SU-DHL-6 (cell line): ENCODE data around the gene TBRG4.

Experiments
- H2AFZ ChIP-seq: fragments of 200-600 bp; sonication (generic); 2 replicates; pipeline ENCODE4 v1.6.1; 2014; ENCODE audit warnings: low read depth, mild to moderate bottlenecking, moderate library complexity, mixed read lengths, antibody characterized with exemption, low read length; ENCODE audit not compliant: severe bottlenecking
- H3F3A ChIP-seq: fragments of 200-600 bp; shearing (Covaris generic); 2 replicates; pipeline ENCODE4 v1.6.0; 2016; ENCODE audit warnings: antibody characterized with exemption, mild to moderate bottlenecking; ENCODE audit not compliant: insufficient read depth
- H3K27ac ChIP-seq: fragments of 200-600 bp; sonication (generic); 2 replicates; pipeline ENCODE4 v1.5.1; 2016; ENCODE audit warnings: low read depth, mild to moderate bottlenecking, low read length, moderate library complexity, mixed read lengths
- H3K27me3 ChIP-seq: fragments of 200-600 bp; sonication (generic), shearing (Covaris generic); 2 replicates; pipeline ENCODE4 v1.6.0; 2014; ENCODE audit warnings: mild to moderate bottlenecking, low read length
- H3K36me3 ChIP-seq: fragments of 200-600 bp; sonication (generic); 2 replicates; pipeline ENCODE4 v1.6.1; 2014; ENCODE audit warnings: mild to moderate bottlenecking, low read length, mixed read lengths
- H3K4me2 ChIP-seq: fragments of 300-600, 200-600 bp; shearing (Covaris generic), sonication (generic); 2 replicates; pipeline ENCODE4 v1.6.0; 2014; ENCODE audit warnings: low read length, low read depth, mild to moderate bottlenecking; ENCODE audit not compliant: poor library complexity, severe bottlenecking
- H3K4me3 ChIP-seq: fragments of 200-600 bp; sonication (generic); 2 replicates; pipeline ENCODE4 v1.5.1; 2014; ENCODE audit warnings: antibody characterized with exemption, low read length, mild to moderate bottlenecking, mixed read lengths; ENCODE audit not compliant: insufficient read depth, poor library complexity, severe bottlenecking
- H3K79me2 ChIP-seq: fragments of 200-600 bp; sonication (generic); 2 replicates; pipeline ENCODE4 v1.6.1; 2014; ENCODE audit warnings: mild to moderate bottlenecking, low read length, moderate library complexity; ENCODE audit not compliant: insufficient read depth
- H3K9ac ChIP-seq: fragments of 200-600 bp; sonication (generic); 2 replicates; pipeline ENCODE4 v1.7.0; 2014; ENCODE audit warnings: mild to moderate bottlenecking, low read length
- H3K9me2 ChIP-seq: fragments of 200-600 bp; sonication (generic); replicated peaks from 2 replicates; pipeline ENCODE4 v1.6.1; 2014; ENCODE audit warnings: low read length; ENCODE audit not compliant: insufficient read depth
- H3K9me3 ChIP-seq: fragments of 200-600 bp; sonication (generic); 2 replicates; pipeline ENCODE4 v1.6.1; 2014; ENCODE audit warnings: low read length, mixed read lengths; ENCODE audit not compliant: insufficient read depth
- H4K20me1 ChIP-seq: fragments of 200-600 bp; sonication (generic); 2 replicates; pipeline ENCODE4 v1.6.1; 2014; ENCODE audit warnings: low read depth, mild to moderate bottlenecking, antibody characterized with exemption, low read length, moderate library complexity, mixed read lengths
- EZH2phosphoT487 ChIP-seq: fragments of 200-600 bp; sonication (generic), shearing (Covaris generic); conservative IDR thresholded peaks from 2 replicates; pipeline ENCODE4 v1.6.1; 2018; ENCODE audit warnings: mild to moderate bottlenecking, antibody characterized with exemption, low read length, moderate library complexity, mixed read lengths
- TF ChIP-seq, protein P1 (sequence below): fragments of 200-600 bp; sonication (generic); IDR thresholded peaks from one replicate; pipeline ENCODE4 v1.5.1; 2017; ENCODE audit warnings: antibody characterized with exemption, mild to moderate bottlenecking, low read length, moderate library complexity; ENCODE audit not compliant: insufficient read depth, poor library complexity, severe bottlenecking

Gene TBRG4

DNA sequence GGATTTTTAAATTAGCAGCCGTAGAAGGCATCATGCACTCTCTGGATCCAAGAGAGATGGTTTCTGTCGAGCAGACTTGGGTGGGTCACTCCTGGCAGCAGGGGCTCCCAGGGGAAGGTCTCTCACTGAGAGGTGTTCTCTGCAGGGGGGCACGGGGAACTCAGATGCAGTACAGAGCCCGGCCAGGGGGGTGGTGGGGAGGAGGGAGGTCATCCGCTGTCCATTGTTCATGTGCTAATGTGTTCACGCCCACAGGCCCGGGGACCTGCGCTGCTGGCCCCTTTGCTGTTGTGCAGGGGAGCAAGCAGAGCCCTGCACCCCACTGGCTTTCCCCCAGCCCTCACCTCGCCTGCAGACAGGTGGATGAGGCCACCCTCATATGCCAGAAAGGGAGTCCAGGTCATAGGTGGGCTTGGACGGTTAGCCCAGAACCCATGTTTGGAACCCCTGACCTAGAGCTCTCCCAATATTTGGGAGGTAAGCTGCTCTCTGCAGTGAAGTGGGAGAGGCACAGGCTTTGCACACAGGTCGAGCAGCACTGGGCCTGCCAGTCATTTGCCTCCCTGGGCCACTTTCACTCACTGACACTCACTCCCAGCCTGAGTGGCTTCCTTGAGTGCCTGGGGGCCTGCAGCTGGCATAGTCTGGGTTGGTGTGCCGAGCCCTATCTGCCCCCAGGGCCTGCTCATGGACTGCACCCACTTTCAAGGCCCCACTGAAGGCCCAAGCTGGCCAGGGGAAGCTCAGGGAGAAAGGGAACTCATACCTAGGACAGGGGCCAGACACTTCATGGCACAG is 12.6 kb upstream of the TBRG4 start:
- H3K36me3 ChIP-seq: no peaks in the 10 kb centered on the region
- TF ChIP-seq EZH2phosphoT487: no peak
- TF ChIP-seq, protein P1, sequence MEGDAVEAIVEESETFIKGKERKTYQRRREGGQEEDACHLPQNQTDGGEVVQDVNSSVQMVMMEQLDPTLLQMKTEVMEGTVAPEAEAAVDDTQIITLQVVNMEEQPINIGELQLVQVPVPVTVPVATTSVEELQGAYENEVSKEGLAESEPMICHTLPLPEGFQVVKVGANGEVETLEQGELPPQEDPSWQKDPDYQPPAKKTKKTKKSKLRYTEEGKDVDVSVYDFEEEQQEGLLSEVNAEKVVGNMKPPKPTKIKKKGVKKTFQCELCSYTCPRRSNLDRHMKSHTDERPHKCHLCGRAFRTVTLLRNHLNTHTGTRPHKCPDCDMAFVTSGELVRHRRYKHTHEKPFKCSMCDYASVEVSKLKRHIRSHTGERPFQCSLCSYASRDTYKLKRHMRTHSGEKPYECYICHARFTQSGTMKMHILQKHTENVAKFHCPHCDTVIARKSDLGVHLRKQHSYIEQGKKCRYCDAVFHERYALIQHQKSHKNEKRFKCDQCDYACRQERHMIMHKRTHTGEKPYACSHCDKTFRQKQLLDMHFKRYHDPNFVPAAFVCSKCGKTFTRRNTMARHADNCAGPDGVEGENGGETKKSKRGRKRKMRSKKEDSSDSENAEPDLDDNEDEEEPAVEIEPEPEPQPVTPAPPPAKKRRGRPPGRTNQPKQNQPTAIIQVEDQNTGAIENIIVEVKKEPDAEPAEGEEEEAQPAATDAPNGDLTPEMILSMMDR: no peak
- H2AFZ ChIP-seq: no peak overlapping the region
- H3K9me3 ChIP-seq: no peaks in the 10 kb centered on the region
- H3K27me3 ChIP-seq: no peaks in the 10 kb centered on the region
- H3K27ac ChIP-seq: no peak overlapping the region
- H3K79me2 ChIP-seq: no peaks in the 10 kb centered on the region
- H3K4me2 ChIP-seq: no peak overlapping the region
- no peaks in the 10 kb centered on the region for H3K9me2 ChIP-seq
- H3F3A ChIP-seq: no peaks in the 10 kb centered on the region
- H3K9ac ChIP-seq: no peak overlapping the region
- H4K20me1 ChIP-seq: no peaks in the 10 kb centered on the region
- H3K4me3 ChIP-seq: no peak overlapping the region

- no peaks in the 10 kb centered on the region for H3F3A ChIP-seq
Observed at GRCh38 chr7:45122975-45123860, 11.7 kb upstream of the TBRG4 start.

GRCh38 chr7:45119550-45119949 is 8.1 kb upstream of the TBRG4 start:
- no peak overlapping the region for H3K9ac ChIP-seq
- H3F3A ChIP-seq: no peaks in the 10 kb centered on the region
- no peak overlapping the region for H3K4me2 ChIP-seq
- no peaks in the 10 kb centered on the region for H3K36me3 ChIP-seq
- H2AFZ ChIP-seq: no peak overlapping the region
- no peaks in the 10 kb centered on the region for H4K20me1 ChIP-seq
- H3K27me3 ChIP-seq: no peaks in the 10 kb centered on the region
- H3K9me2 ChIP-seq: no peaks in the 10 kb centered on the region
- no peaks in the 10 kb centered on the region for H3K79me2 ChIP-seq
- H3K4me3 ChIP-seq: no peak overlapping the region
- H3K9me3 ChIP-seq: no peaks in the 10 kb centered on the region
- H3K27ac ChIP-seq: no peak overlapping the region
- TF ChIP-seq, protein P1: no peak
- no peak for TF ChIP-seq EZH2phosphoT487

More at GRCh38 chr7:45122975-45123860, 11.7 kb upstream of the TBRG4 start:
- H3K4me3 ChIP-seq: no peak overlapping the region
- no peaks in the 10 kb centered on the region for H3K36me3 ChIP-seq
- H3K27me3 ChIP-seq: no peaks in the 10 kb centered on the region
- no peaks in the 10 kb centered on the region for H3K9me3 ChIP-seq
- H3K27ac ChIP-seq: no peak overlapping the region
- H3K9me2 ChIP-seq: no peaks in the 10 kb centered on the region
- no peaks in the 10 kb centered on the region for H3K79me2 ChIP-seq
- H3K9ac ChIP-seq: no peak overlapping the region
- TF ChIP-seq EZH2phosphoT487: no peak
- TF ChIP-seq, protein P1: no peak
- H4K20me1 ChIP-seq: no peaks in the 10 kb centered on the region
- no peak overlapping the region for H3K4me2 ChIP-seq
- H2AFZ ChIP-seq: no peak overlapping the region
